Activated CD4-positive, alpha-beta memory T cell treated with anti-CD3 and anti-CD28 coated beads for 36 hours (primary cell): ENCODE results near the gene OR1I1. TPM values are rescaled to one million over a fixed set of nuclear protein-coding genes. Genes with fewer than 3 reads are reported as not detected.
"Not testable (repeated sequence)": the region's sequence is repeated elsewhere in the genome, so short reads cannot be mapped to it uniquely, and the experiment has no call there.

Experiments
- CTCF ChIA-PET: fragments of 350-600 bp; sonication (Branson Sonifier 250); formaldehyde crosslinking; loops from one replicate; lab custom pipeline; 2021; ENCODE audit warnings: antibody characterized with exemption, inconsistent platforms; lab: Charles Lee
- POLR2A ChIA-PET: fragments of 350-600 bp; sonication (Branson Sonifier 250); formaldehyde crosslinking; loops from one replicate; lab custom pipeline; 2021; ENCODE audit warnings: antibody characterized with exemption; lab: Charles Lee
- DNase-seq: peaks from one replicate; pipeline ENCODE4 v3.0.0-alpha.2; 2020
- H3K27ac Mint-ChIP-seq: one replicate; pipeline ENCODE4 v1.8.0; 2021; ENCODE audit warnings: mixed read lengths
- H3K27me3 Mint-ChIP-seq: one replicate; pipeline ENCODE4 v1.8.0; 2021; ENCODE audit warnings: mixed read lengths
- H3K36me3 Mint-ChIP-seq: one replicate; pipeline ENCODE4 v1.8.0; 2021; ENCODE audit warnings: mixed read lengths
- H3K4me1 Mint-ChIP-seq: one replicate; pipeline ENCODE4 v1.8.0; 2021; ENCODE audit warnings: low read depth, mixed read lengths
- H3K4me3 Mint-ChIP-seq: one replicate; pipeline ENCODE4 v1.8.0; 2021; ENCODE audit warnings: mild to moderate bottlenecking, mixed read lengths
- H3K9me3 Mint-ChIP-seq: one replicate; pipeline ENCODE4 v1.8.0; 2021; ENCODE audit warnings: mixed read lengths
- intact Hi-C: fragments of 100-400 bp; cut with micrococcal nuclease; formaldehyde crosslinking; loops from one replicate; pipeline ENCODE4 v1.15.1; 2023
- total RNA-seq, 2 experiments: library from RNA; stranded (reverse); gene quantifications; one replicate each; pipeline ENCODE4 v1.2.3, GENCODE V29; 2021

The OR1I1 gene
- total RNA-seq, 2 experiments from 2014 or later, result not detected

DNA sequence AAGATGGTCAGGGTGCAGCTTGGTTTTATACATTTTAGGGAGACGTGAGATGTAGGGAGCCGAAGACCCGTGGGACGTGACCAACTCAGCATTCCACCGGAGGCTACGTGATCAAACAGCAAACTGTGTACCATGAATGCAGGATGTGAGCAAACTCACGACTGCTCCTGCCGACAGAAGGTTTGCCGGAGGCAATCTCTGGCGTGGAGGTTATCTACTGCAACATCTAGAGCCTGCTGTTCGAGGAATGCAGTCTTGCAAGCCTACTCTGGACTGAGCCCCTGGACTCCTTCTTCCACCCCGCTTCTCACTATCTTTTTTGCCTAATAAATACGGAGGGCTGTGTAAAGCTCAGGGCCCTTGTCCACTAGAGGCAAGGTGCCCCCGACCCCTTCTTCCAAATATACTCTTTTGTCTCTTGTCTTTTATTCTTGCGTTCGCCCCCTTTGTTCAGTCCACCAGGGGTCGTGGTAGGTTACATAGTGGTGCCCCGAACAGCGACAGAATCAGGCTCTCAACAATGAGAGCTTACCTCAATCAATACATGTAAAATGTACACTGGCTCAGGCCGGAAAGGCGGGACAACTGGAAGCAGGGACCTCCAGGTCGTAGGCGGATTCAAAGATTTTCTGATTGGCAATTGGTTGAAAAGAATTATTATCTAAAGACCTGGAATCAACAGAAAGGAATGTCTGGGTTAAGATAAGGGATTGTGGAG, 8.9 kb upstream of the OR1I1 start:
- peaks cover 2% of the 10 kb centered on the region for H3K27me3 Mint-ChIP-seq
- POLR2A ChIA-PET, result no interaction called here
- CTCF ChIA-PET, result no interaction called here
- H3K4me3 Mint-ChIP-seq, result no peak overlapping the region
- no peak for DNase-seq
- H3K4me1 Mint-ChIP-seq, result no peaks in the 10 kb centered on the region
- no peak overlapping the region for H3K27ac Mint-ChIP-seq
- no peaks in the 10 kb centered on the region for H3K9me3 Mint-ChIP-seq
- no peaks in the 10 kb centered on the region for H3K36me3 Mint-ChIP-seq
- intact Hi-C loops, result no loop called here

DNA sequence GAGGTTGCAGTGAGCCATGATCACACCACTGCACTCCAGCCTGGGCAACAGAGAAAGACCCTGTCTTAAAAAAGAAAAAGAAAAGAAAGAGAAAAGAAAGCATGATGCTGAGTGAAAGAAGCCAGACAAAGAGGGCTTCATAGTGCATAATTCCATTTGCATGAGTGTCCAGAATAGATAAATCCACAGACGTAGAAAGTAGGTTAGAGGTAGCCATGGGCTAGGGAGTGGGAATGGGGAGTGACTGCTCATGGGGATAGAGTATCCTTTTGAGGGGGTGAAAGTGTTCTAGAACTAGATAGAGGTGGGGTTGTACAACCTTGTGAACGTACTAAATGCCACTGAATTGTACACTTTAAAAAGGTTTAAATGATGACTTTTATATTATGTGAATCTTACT, 7.6 kb upstream of the OR1I1 start:
- no peaks in the 10 kb centered on the region for H3K9me3 Mint-ChIP-seq
- intact Hi-C loops, result no loop called here
- POLR2A ChIA-PET, result no interaction called here

DNA sequence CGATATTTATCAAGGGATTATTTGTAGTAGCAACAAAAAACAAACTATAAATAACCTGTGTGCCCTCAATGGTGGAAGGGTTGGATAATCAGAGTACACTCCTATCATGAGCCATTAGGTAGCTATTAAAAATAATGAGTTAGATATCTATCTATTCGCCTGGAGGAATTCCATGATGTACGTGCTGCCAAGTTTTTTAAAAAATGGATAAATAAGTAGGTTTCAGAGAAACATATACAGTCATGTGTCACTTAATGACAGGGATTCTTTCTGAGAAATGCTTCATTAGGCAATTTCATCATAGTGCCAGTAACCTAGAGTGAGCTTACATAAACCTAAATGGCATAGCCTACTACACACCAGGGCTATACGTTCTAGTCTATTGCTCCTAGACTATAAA, 6.2 kb upstream of the OR1I1 start:
- Mint-ChIP-seq H3K27me3 (peaks cover 5% of the 10 kb centered on the region), H3K4me1 (no peaks in the 10 kb centered on the region), H3K27ac (no peak overlapping the region), H3K9me3 (no peaks in the 10 kb centered on the region), H3K36me3 (no peaks in the 10 kb centered on the region), H3K4me3 (no peak overlapping the region)
- CTCF ChIA-PET, result interaction anchor here (1.7 kb wide), 1 partner anchor 12 kb away, joined by 4 read pairs; no protein-coding TSS in a partner anchor
- intact Hi-C loops, result no loop called here
- DNase-seq, result no peak
- POLR2A ChIA-PET, result no interaction called here

More for the DNA sequence above, 7.6 kb upstream of the OR1I1 start:
- no peak overlapping the region for H3K4me3 Mint-ChIP-seq
- no peaks in the 10 kb centered on the region for H3K36me3 Mint-ChIP-seq
- no peak for DNase-seq
- H3K4me1 Mint-ChIP-seq, result no peaks in the 10 kb centered on the region
- no peak overlapping the region for H3K27ac Mint-ChIP-seq
- H3K27me3 Mint-ChIP-seq, result peaks cover 5% of the 10 kb centered on the region
- CTCF ChIA-PET, result no interaction called here

DNA sequence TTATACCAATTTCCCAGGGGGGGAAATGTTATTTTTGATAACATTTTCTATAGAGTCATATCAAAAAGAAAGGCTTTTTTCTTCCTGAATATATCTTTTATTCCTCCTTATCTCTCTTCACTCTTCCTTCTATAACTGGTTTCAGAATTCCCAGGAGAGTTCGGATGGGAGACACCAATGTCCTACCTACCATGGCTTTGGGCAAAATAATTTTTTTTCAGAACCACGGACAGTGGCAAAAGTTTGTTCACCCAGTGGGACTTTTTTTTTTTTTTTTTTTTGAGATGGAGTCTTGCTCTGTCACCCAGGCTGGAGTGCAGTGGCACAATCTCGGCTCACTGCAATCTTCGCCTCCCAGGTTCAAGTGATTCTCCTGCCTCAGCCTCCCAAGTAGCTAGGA, 2.0 kb upstream of the OR1I1 start:
- H3K27ac Mint-ChIP-seq, CTCF ChIA-PET, H3K36me3 Mint-ChIP-seq, DNase-seq, H3K9me3 Mint-ChIP-seq, H3K4me1 Mint-ChIP-seq, intact Hi-C loops, H3K4me3 Mint-ChIP-seq, POLR2A ChIA-PET: not testable (repeated sequence)
- peaks cover 20% of the 10 kb centered on the region for H3K27me3 Mint-ChIP-seq

DNA sequence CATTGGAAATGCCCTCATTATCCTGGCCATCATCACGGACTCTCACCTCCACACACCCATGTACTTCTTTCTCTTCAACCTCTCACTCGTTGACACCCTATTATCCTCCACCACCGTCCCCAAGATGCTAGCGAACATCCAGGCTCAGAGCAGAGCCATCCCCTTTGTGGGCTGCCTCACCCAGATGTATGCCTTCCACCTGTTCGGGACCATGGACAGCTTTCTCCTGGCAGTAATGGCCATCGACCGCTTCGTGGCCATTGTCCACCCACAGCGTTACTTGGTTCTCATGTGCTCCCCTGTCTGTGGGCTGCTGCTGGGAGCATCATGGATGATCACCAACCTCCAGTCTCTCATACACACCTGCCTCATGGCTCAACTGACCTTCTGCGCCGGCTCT, 5.2 kb downstream of the OR1I1 start:
- peaks cover 24% of the 10 kb centered on the region for H3K27me3 Mint-ChIP-seq
- ChIA-PET POLR2A (no interaction called here), CTCF (interaction anchor here (0.6 to 0.8 kb wide), 3 partner anchors 11 to 1648 kb away, joined by 3 to 4 read pairs (median 3); no protein-coding TSS in a partner anchor)
- no peaks in the 10 kb centered on the region for H3K4me1 Mint-ChIP-seq
- no peak overlapping the region for H3K27ac Mint-ChIP-seq
- no peaks in the 10 kb centered on the region for H3K9me3 Mint-ChIP-seq
- no peak for DNase-seq
- intact Hi-C loops, result no loop called here
- H3K36me3 Mint-ChIP-seq, result no peaks in the 10 kb centered on the region
- no peak overlapping the region for H3K4me3 Mint-ChIP-seq

DNA sequence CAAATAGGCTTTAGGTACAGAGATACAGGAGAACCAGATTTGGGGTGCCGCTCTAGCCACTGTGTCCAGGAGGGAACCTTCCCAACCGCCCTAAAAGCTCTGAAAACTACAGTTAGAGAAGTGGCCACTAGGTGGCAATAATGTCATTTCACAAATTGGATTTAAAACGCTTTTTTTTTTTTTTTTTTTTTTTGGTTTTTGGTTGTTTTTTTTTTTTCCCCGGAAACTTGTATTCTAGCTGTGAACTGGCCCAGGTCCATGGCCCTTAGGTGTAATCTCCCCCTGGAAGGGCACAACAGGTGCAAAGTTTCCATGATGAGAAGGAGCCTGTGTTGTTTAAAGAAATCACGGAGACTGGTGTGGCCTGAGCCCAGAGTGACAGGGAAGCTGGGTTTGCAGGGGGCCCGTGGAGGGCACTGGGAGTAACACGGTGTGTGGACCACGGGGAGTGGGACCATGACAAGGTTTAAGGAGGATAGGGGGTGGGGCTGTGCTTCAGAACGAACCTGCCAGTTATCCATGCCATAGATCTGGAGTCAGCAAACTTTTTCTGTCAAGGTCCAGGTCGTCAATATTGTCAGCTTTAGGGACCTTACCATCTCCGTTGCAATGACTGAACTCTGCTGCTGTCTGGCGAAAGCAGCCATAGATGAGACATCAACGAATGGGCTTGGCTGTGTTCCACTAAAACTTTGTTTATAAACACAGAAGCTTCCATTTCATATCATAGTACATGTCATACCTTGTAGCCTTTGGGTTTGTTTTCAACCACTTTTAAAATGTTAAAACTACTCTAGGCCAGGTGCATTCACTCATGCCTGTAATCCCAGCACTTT, 10.1 kb downstream of the OR1I1 start:
- no peak overlapping the region for H3K4me3 Mint-ChIP-seq
- ChIA-PET CTCF (interaction anchor here (0.6 to 6.8 kb wide), 25 partner anchors 9 to 912 kb away, joined by 3 to 92 read pairs (median 5); partner anchors contain the start of genes AKAP8L, EPHX3, OR1I1 and SYDE1), POLR2A (interaction anchor here (0.8 kb wide), 1 partner anchor 489 kb away, joined by 3 read pairs; no protein-coding TSS in a partner anchor)
- H3K27ac Mint-ChIP-seq, result no peak overlapping the region
- DNase-seq, result peak; percentile 32
- H3K36me3 Mint-ChIP-seq, result no peaks in the 10 kb centered on the region
- peaks cover 11% of the 10 kb centered on the region for H3K27me3 Mint-ChIP-seq
- intact Hi-C loops, result loop anchor here (1.0 to 2.0 kb wide), 2 partner anchors 59 to 464 kb away; no protein-coding TSS in a partner anchor
- H3K4me1 Mint-ChIP-seq, result no peaks in the 10 kb centered on the region
- H3K9me3 Mint-ChIP-seq, result no peaks in the 10 kb centered on the region

DNA sequence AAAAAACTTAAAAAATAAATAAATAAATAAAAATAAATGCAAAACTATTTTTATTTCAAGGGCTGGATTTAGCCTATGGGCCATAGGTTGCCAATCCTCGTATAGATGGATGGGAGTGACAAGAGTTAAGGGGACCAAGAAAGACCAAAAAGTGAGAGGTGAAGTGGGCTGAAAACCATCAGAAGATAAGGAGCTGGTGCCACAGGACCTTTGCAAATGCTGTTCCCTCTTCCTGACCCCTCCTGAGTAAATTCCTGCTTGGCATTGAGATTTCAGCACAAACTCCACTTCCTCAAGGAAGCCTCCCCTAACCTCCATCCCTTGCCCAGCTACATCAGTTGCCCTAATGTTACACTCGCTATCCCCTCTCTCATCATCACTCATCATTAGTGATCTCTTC, 11.0 kb downstream of the OR1I1 start:
- POLR2A ChIA-PET, result no interaction called here
- no peaks in the 10 kb centered on the region for H3K4me1 Mint-ChIP-seq

DNA sequence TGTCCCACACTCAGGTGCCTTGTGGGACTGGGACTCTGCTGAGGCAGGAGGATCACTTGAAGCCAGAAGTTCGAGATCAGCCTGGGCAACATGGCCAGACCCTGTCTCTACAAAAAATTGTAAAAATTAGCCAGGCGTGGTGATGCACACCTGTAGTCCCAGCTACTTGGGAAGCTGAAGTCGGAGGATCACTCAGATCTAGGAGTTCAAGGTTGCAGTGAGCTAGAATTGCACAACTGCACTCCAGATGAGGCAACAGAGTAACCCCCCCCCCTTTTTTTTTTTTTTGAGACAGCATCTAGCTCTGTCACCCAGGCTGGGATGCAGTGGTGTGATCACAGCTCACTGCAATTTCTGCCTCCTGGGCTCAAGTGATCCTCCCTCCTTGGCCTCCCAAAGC, 14.2 kb downstream of the OR1I1 start:
- no peaks in the 10 kb centered on the region for H3K9me3 Mint-ChIP-seq
- CTCF ChIA-PET, result no interaction called here
- H3K27me3 Mint-ChIP-seq, result no peaks in the 10 kb centered on the region
- H3K4me3 Mint-ChIP-seq, result no peak overlapping the region
- no peaks in the 10 kb centered on the region for H3K36me3 Mint-ChIP-seq
- intact Hi-C loops, result no loop called here
- no peak overlapping the region for H3K27ac Mint-ChIP-seq
- DNase-seq, result no peak
- H3K4me1 Mint-ChIP-seq, result no peaks in the 10 kb centered on the region
- POLR2A ChIA-PET, result no interaction called here

More for the DNA sequence above, 11.0 kb downstream of the OR1I1 start:
- Mint-ChIP-seq H3K27me3 (peaks cover 2% of the 10 kb centered on the region), H3K9me3 (no peaks in the 10 kb centered on the region), H3K4me3 (no peak overlapping the region), H3K27ac (no peak overlapping the region), H3K36me3 (no peaks in the 10 kb centered on the region)
- DNase-seq, result no peak
- intact Hi-C loops, result loop anchor here (2.0 kb wide), 1 partner anchor 58 kb away; no protein-coding TSS in a partner anchor
- CTCF ChIA-PET, result interaction anchor here (1.3 to 6.8 kb wide), 10 partner anchors 8 to 139 kb away, joined by 4 to 92 read pairs (median 8); partner anchors contain the start of genes EPHX3 and OR1I1

DNA sequence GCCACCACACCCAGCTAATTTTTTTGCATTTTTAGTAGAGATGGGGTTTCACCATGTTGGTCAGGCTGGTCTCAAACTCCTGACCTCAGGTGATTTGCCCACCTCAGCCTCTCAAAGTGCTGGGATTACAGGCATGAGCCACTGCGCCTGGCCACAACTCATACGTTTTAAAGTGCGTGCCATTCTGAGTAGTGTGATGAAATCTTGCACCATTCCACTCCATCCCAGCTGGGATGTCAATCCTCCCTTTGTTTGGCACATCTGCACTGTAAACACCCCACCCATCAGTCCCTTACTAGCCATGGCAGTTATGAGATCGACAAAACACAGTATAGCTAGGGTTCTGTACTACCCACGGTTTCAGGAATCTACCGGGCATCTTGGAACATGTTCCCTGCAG, 16.0 kb downstream of the OR1I1 start:
- H3K27me3 Mint-ChIP-seq, H3K27ac Mint-ChIP-seq, H3K4me3 Mint-ChIP-seq, H3K36me3 Mint-ChIP-seq, intact Hi-C loops, H3K9me3 Mint-ChIP-seq, DNase-seq, CTCF ChIA-PET, POLR2A ChIA-PET, H3K4me1 Mint-ChIP-seq: not testable (repeated sequence)

DNA sequence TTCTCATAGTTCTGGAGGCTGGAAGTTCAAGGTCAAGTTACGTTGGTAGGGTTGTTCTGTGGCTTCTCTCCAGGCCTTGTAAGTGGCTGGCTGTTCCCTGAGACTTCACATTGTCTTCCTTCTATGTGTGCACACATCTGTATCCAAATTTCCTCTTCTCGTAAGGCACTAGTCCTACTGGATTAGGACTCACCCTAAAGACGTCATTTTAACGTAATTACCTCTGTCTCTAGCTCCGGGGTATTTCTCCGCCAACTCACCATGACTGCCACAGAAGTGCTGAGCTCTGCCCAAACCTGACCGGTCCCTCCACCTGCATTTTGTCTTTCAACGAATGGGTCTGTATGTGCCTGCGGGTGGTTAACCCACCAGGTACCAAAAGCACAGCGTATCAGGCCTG, 16.4 kb downstream of the OR1I1 start:
- no peaks in the 10 kb centered on the region for H3K27me3 Mint-ChIP-seq

DNA sequence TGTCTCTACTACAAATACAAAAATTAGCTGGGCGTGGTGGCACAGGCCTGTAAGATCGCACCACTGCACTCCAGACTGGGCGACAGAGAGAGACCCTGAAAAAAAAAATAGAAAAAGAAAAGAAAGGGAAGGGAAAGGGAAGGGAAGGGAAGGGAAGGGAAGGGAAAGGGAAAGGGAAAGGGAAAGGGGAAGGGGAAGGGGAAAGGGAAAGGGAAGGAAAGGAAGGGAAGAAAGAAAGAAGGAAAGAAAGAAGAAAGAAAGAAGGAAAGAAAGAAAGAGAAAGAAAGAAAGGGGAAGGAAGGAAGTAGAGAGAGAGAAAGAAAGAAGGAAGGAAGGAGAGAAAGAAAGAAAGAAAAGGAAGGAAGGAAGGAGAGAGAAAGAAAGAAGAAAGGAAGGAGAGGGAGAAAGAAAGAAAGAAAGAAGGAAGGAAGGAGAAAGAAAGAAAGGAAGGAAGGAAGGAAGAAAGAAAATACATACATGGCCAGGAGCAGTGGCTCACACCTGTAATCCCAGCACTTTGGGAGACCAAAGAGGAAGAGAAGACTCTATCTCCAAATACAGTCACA, 17.1 kb downstream of the OR1I1 start:
- no peak overlapping the region for H3K27ac Mint-ChIP-seq
- H3K4me1 Mint-ChIP-seq, result no peaks in the 10 kb centered on the region
- H3K27me3 Mint-ChIP-seq, result no peaks in the 10 kb centered on the region
- intact Hi-C loops, result no loop called here
- DNase-seq, result no peak
- ChIA-PET CTCF (interaction anchor here (3.9 kb wide), 2 partner anchors 51 to 55 kb away, joined by 34 to 54 read pairs; no protein-coding TSS in a partner anchor), POLR2A (no interaction called here)
- H3K4me3 Mint-ChIP-seq, result no peak overlapping the region
- H3K36me3 Mint-ChIP-seq, result peaks cover 4% of the 10 kb centered on the region
- peaks cover 15% of the 10 kb centered on the region for H3K9me3 Mint-ChIP-seq

More for the DNA sequence above, 16.4 kb downstream of the OR1I1 start:
- CTCF ChIA-PET, result no interaction called here
- peaks cover 1% of the 10 kb centered on the region for H3K36me3 Mint-ChIP-seq
- H3K9me3 Mint-ChIP-seq, result peaks cover 11% of the 10 kb centered on the region
- no peak overlapping the region for H3K4me3 Mint-ChIP-seq
- no peak overlapping the region for H3K27ac Mint-ChIP-seq
- POLR2A ChIA-PET, result no interaction called here
- intact Hi-C loops, result no loop called here
- DNase-seq, result no peak
- H3K4me1 Mint-ChIP-seq, result no peaks in the 10 kb centered on the region
